Stomach smooth muscle (tissue), 2 donors: ENCODE data around the gene HMGN5.

Experiments
- H3K27ac ChIP-seq: one replicate; pipeline ENCODE4 v1.7.0; 2013; ENCODE audit warnings: mild to moderate bottlenecking, low read length, inconsistent platforms
- H3K27me3 ChIP-seq, 2 donors: one replicate each; pipeline ENCODE4 v1.7.0; 2013; ENCODE audit warnings: low read length in 2 of 2; ENCODE audit not compliant: insufficient read depth in 2 of 2, control insufficient read depth in 1 of 2
- H3K36me3 ChIP-seq, 2 donors: one replicate each; pipeline ENCODE4 v1.7.0; 2013; ENCODE audit warnings: low read length in 2 of 2; ENCODE audit not compliant: control insufficient read depth in 2 of 2, insufficient read depth in 2 of 2
- H3K4me1 ChIP-seq: one replicate; pipeline ENCODE4 v1.7.0; 2013; ENCODE audit warnings: low read length; ENCODE audit not compliant: control insufficient read depth, insufficient read depth
- H3K4me3 ChIP-seq, 2 donors: one replicate each; pipeline ENCODE4 v1.7.0; 2013; ENCODE audit warnings: low read length in 2 of 2
- H3K9ac ChIP-seq, 2 donors: one replicate each; pipeline ENCODE4 v1.7.0; 2013; ENCODE audit warnings: low read length in 2 of 2, mild to moderate bottlenecking in 1 of 2
- H3K9me3 ChIP-seq, 2 donors: one replicate each; pipeline ENCODE4 v1.7.0; 2013; ENCODE audit warnings: low read length in 2 of 2; ENCODE audit not compliant: control insufficient read depth in 2 of 2
- donor health status: healthy.
- donor health status: Pancreatic carcinoma.

The HMGN5 gene

GRCh38 chrX:81120936-81121371, 80.8 kb downstream of the HMGN5 start:
- no peaks in the 10 kb centered on the region for H3K27me3 ChIP-seq
- H3K4me1 ChIP-seq, result no peaks in the 10 kb centered on the region
- peak overlapping the region; percentile 26 for H3K27ac ChIP-seq
- H3K9ac ChIP-seq, result peak overlapping the region; percentile 29 to 66
- H3K36me3 ChIP-seq, result no peaks in the 10 kb centered on the region
- peak overlapping the region; percentile 74 to 89 for H3K4me3 ChIP-seq
- no peaks in the 10 kb centered on the region for H3K9me3 ChIP-seq

GRCh38 chrX:81120258-81120935, 81.3 kb downstream of the HMGN5 start:
- H3K27ac ChIP-seq, result no peak overlapping the region
- H3K9ac ChIP-seq, result peak overlapping the region; percentile 21 to 66
- H3K4me1 ChIP-seq, result no peaks in the 10 kb centered on the region
- no peaks in the 10 kb centered on the region for H3K27me3 ChIP-seq
- no peaks in the 10 kb centered on the region for H3K9me3 ChIP-seq
- H3K36me3 ChIP-seq, result no peaks in the 10 kb centered on the region
- peak overlapping the region; percentile 74 to 89 for H3K4me3 ChIP-seq

- no peaks in the 10 kb centered on the region for H3K27me3 ChIP-seq
- H3K36me3 ChIP-seq, result no peaks in the 10 kb centered on the region
- no peaks in the 10 kb centered on the region for H3K9me3 ChIP-seq
- no peaks in the 10 kb centered on the region for H3K4me1 ChIP-seq
- no peak overlapping the region for H3K9ac ChIP-seq
- no peak overlapping the region for H3K27ac ChIP-seq
- no peak overlapping the region for H3K4me3 ChIP-seq
Measured at GRCh38 chrX:81114757-81115156, 87.0 kb downstream of the HMGN5 start.

GRCh38 chrX:81110286-81110685, 91.4 kb downstream of the HMGN5 start:
- Histone ChIP-seq H3K27me3 (peaks cover 0 to 16% of the 10 kb centered on the region in 2 donors), H3K36me3 (no peaks in the 10 kb centered on the region), H3K27ac (no peak overlapping the region), H3K4me3 (no peak overlapping the region), H3K9ac (no peak overlapping the region), H3K9me3 (no peaks in the 10 kb centered on the region), H3K4me1 (no peaks in the 10 kb centered on the region)

DNA sequence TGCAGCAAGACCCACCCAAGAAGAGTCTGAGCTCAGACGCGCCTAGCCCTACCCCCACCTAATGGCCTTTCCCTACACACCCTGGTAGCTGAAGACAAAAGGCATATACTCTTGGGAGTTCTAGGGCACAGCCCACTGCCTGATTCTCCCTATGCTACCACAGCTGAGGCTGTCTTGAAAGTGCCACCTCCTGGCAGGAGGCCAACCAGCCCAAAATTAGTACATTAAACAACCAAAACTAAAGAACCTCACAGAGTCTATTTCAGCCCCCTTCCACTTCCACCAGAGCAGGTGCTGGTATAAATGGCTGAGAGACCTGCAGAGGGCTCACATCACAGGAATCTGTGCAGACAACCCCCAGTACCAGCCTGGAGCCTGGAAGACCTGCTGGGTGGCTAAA, 119.1 kb downstream of the HMGN5 start:
- Histone ChIP-seq H3K27me3 (no peaks in the 10 kb centered on the region), H3K36me3 (no peaks in the 10 kb centered on the region), H3K9ac (no peak overlapping the region), H3K4me3 (no peak overlapping the region), H3K27ac (no peak overlapping the region), H3K9me3 (no peaks in the 10 kb centered on the region), H3K4me1 (no peaks in the 10 kb centered on the region)
